HepG2 (cell line): ENCODE data around the gene SCUBE1. TPM values are rescaled to one million over a fixed set of nuclear protein-coding genes. Genes with fewer than 3 reads are reported as not detected.

Experiments used
- ATAC-seq: fragments of 200-7000 bp; cut with Tn5 transposase; 3 replicates; pipeline ENCODE4 v1.9.1; 2020; ENCODE audit warnings: mild to moderate bottlenecking, moderate library complexity
- BruUV-seq: library from RNA; stranded (reverse); fragments of 400-500 nt; replicated peaks from 2 replicates; lab custom pipeline; 2021; lab: Mats Ljungman, UMichigan
- CTCF ChIA-PET: fragments of 300-600 bp; formaldehyde crosslinking; extraction: SDS; loops from one replicate; lab custom pipeline; 2021; ENCODE audit warnings: low total read pairs, inconsistent platforms, low intra/inter-chr PET ratio; lab: Yijun Ruan, JAX
- POLR2A ChIA-PET: fragments of 350-600 bp; sonication (Branson Sonifier 250); formaldehyde crosslinking; loops from one replicate; lab custom pipeline; 2020; ENCODE audit warnings: antibody characterized with exemption, inconsistent platforms; lab: Yijun Ruan, JAX
- DNase-seq: peaks from one replicate; pipeline ENCODE4 v3.0.0-alpha.2; 2015; ENCODE audit warnings: low spot score
- FAIRE-seq: peaks from 3 replicates; lab custom pipeline; 2011; peaks lifted over from hg19 to GRCh38; lab: Jason Lieb, UNC
- H2AFZ ChIP-seq: one replicate; pipeline ENCODE4 v1.6.1; 2011; ENCODE audit warnings: low read length, inconsistent platforms
- H3K27ac ChIP-seq: fragments of 300-600 bp; 3 replicates; pipeline ENCODE4 v1.8.0; 2011; ENCODE audit warnings: mixed run types, mild to moderate bottlenecking, mixed read lengths, low read length, inconsistent platforms; ENCODE audit not compliant: insufficient read depth; ENCODE audit errors: extremely low read length
- H3K27me3 ChIP-seq, 2 experiments: fragments of 200-600 bp in 1 of 2; 2 replicates in 1 of 2; 3 replicates in 1 of 2; pipeline versions ENCODE4 v1.6.0 to v1.8.0; 2011; ENCODE audit warnings: low read length in 2 of 2, mild to moderate bottlenecking in 2 of 2, moderate library complexity in 2 of 2, inconsistent platforms in 1 of 2; ENCODE audit not compliant: insufficient read depth in 2 of 2, control insufficient read depth in 1 of 2
- H3K36me3 ChIP-seq, 2 experiments: fragments of 200-600 bp in 1 of 2; replicated peaks in 1 of 2; 2 replicates in 1 of 2; 3 replicates in 1 of 2; pipeline versions ENCODE4 v1.5.1 to v1.8.0; 2011; ENCODE audit warnings: low read length in 2 of 2, inconsistent platforms in 1 of 2; ENCODE audit not compliant: insufficient read depth in 2 of 2, control insufficient read depth in 1 of 2
- H3K4me1 ChIP-seq: 2 replicates; pipeline ENCODE4 v1.5.1; 2012; ENCODE audit warnings: low read length, inconsistent platforms; ENCODE audit not compliant: insufficient read depth
- H3K4me2 ChIP-seq: 2 replicates; pipeline ENCODE4 v1.6.0; 2011; ENCODE audit warnings: low read depth, low read length, inconsistent platforms
- H3K4me3 ChIP-seq, 3 experiments: fragments of 200-600 bp in 1 of 3; sonication (generic), shearing (Covaris generic) in 1 of 3; replicated peaks in 1 of 3; 2 replicates each; pipeline ENCODE4 v1.5.1; 2011 to 2016; ENCODE audit warnings: low read length in 3 of 3, inconsistent platforms in 2 of 3, low read depth in 2 of 3, mild to moderate bottlenecking in 2 of 3, control low read depth in 1 of 3, mixed read lengths in 1 of 3; ENCODE audit not compliant: insufficient read depth in 1 of 3
- H3K79me2 ChIP-seq: one replicate; pipeline ENCODE4 v1.6.1; 2011; ENCODE audit warnings: low read length, inconsistent platforms; ENCODE audit not compliant: insufficient read depth
- H3K9ac ChIP-seq: 2 replicates; pipeline ENCODE4 v1.6.0; 2011; ENCODE audit warnings: mild to moderate bottlenecking, low read depth, low read length, inconsistent platforms; ENCODE audit not compliant: insufficient read depth
- H3K9me3 ChIP-seq: 2 replicates; pipeline ENCODE4 v1.5.1; 2012; ENCODE audit warnings: mild to moderate bottlenecking, low read length
- H4K20me1 ChIP-seq: 2 replicates; pipeline ENCODE4 v1.6.0; 2011; ENCODE audit warnings: inconsistent platforms, mild to moderate bottlenecking, low read length, moderate library complexity; ENCODE audit not compliant: insufficient read depth
- TCF7 ChIP-seq: sonication (generic); IDR thresholded peaks from 2 replicates; pipeline ENCODE4 v1.6.1; 2016; ENCODE audit warnings: antibody characterized with exemption, low read depth
- ZEB1 ChIP-seq: IDR thresholded peaks from 2 replicates; pipeline ENCODE4 v1.6.1; 2012; ENCODE audit warnings: mild to moderate bottlenecking, low read depth, inconsistent platforms; ENCODE audit not compliant: insufficient replicate concordance
- ZKSCAN5 ChIP-seq: sonication (generic); formaldehyde crosslinking; IDR thresholded peaks from 2 replicates; pipeline ENCODE4 v1.5.1; 2020; ENCODE audit warnings: mild to moderate bottlenecking, missing genetic modification reagents
- ZNF225 ChIP-seq: sonication (generic); formaldehyde crosslinking; IDR thresholded peaks from 2 replicates; pipeline ENCODE4 v1.4.0; 2020; ENCODE audit warnings: mild to moderate bottlenecking, missing genetic modification reagents
- WGBS: methylation state at CpG from one replicate; pipeline ENCODE4 v1.1.6; 2017; ENCODE audit warnings: low lambda C conversion rate; 5-methylcytosine and 5-hydroxymethylcytosine counted together
- in situ Hi-C: cut with HindIII; loops from 2 replicates; pipeline ENCODE4 v1.10.0; 2017; ENCODE audit warnings: low pct_unique_long_range_greater_than_20kb; ENCODE audit not compliant: extremely low pct_ligation_motif_present
- intact Hi-C: fragments of 100-400 bp; cut with micrococcal nuclease; formaldehyde crosslinking; loops from one replicate; pipeline ENCODE4 v1.10.0; 2022; ENCODE audit not compliant: unreplicated experiment
- polyA plus RNA-seq, 8 experiments: library from polyadenylated mRNA; depleted of rRNA in 3 of 8; stranded (reverse) in 7 of 8; unstranded in 1 of 8; fragments of >200 nt; fragmentation: Illumina TruSeq in 4 of 8; extraction: Trizol in 4 of 8; gene quantifications; 2 replicates each; pipeline versions ENCODE4 v1.2.1 to v1.2.3, GENCODE V29; 2011 to 2016; ENCODE audit warnings: low read depth in 4 of 8, missing spikeins in 1 of 8, mixed read lengths in 1 of 8; ENCODE audit not compliant: insufficient read depth in 1 of 8
- total RNA-seq, 5 experiments: library from RNA; depleted of rRNA; stranded (reverse); fragments of >200 nt; fragmentation: Illumina TruSeq; extraction: Trizol; gene quantifications; 2 replicates each; pipeline ENCODE4 v1.2.3, GENCODE V29; 2016; ENCODE audit warnings: low read depth in 1 of 5
- TF ChIP-seq, protein P1 (sequence below): sonication (generic); formaldehyde crosslinking; IDR thresholded peaks from 2 replicates; pipeline ENCODE4 v1.5.1; 2020; ENCODE audit warnings: mild to moderate bottlenecking, missing genetic modification reagents, borderline replicate concordance
- TF ChIP-seq, protein P2 (sequence below): sonication (generic); formaldehyde crosslinking; IDR thresholded peaks from 2 replicates; pipeline ENCODE4 v1.5.0; 2020; ENCODE audit warnings: missing genetic modification reagents

The SCUBE1 gene
- total and polyA plus RNA-seq, 2 of the 13 experiments (the other 11 are each of a cell fraction or from before 2014, with no cell fraction given), result under 0.01 to 0.05 TPM

DNA sequence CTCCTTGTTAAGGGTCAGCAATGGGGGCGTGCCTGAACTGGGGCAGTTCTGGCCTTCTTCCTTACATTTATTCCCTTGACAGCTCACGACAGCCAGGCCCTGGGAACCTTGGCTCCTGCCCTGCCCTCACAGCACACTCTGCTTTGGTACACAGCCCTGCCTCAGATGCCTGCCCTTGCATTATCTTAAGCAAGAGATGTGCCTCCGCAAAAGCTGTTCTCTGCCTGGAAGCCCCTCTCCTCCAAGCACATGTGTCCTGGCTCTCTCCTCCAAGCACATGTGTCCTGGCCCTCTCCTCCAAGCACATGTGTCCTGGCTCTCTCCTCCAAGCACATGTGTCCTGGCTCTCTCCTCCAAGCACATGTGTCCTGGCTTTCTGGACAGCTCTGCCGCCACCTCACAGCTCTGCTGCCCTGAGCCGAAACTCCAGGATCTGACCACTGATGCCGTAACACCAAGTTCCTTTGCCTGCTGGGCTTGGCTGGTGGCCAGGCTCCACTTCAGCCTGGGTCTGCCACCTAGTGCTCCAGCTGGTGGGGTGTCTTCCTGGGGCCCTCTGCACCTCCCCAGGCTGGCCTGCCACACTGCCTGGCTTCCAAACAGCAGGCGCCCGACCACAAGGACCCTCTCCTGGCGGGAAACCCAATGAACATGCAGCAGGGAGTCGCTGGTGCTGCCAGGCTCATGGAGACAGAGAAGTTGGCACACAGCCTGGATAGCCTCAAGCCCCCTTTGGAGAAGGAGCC, 53.0 kb downstream of the SCUBE1 start (continued):
- TF ChIP-seq, protein P1, sequence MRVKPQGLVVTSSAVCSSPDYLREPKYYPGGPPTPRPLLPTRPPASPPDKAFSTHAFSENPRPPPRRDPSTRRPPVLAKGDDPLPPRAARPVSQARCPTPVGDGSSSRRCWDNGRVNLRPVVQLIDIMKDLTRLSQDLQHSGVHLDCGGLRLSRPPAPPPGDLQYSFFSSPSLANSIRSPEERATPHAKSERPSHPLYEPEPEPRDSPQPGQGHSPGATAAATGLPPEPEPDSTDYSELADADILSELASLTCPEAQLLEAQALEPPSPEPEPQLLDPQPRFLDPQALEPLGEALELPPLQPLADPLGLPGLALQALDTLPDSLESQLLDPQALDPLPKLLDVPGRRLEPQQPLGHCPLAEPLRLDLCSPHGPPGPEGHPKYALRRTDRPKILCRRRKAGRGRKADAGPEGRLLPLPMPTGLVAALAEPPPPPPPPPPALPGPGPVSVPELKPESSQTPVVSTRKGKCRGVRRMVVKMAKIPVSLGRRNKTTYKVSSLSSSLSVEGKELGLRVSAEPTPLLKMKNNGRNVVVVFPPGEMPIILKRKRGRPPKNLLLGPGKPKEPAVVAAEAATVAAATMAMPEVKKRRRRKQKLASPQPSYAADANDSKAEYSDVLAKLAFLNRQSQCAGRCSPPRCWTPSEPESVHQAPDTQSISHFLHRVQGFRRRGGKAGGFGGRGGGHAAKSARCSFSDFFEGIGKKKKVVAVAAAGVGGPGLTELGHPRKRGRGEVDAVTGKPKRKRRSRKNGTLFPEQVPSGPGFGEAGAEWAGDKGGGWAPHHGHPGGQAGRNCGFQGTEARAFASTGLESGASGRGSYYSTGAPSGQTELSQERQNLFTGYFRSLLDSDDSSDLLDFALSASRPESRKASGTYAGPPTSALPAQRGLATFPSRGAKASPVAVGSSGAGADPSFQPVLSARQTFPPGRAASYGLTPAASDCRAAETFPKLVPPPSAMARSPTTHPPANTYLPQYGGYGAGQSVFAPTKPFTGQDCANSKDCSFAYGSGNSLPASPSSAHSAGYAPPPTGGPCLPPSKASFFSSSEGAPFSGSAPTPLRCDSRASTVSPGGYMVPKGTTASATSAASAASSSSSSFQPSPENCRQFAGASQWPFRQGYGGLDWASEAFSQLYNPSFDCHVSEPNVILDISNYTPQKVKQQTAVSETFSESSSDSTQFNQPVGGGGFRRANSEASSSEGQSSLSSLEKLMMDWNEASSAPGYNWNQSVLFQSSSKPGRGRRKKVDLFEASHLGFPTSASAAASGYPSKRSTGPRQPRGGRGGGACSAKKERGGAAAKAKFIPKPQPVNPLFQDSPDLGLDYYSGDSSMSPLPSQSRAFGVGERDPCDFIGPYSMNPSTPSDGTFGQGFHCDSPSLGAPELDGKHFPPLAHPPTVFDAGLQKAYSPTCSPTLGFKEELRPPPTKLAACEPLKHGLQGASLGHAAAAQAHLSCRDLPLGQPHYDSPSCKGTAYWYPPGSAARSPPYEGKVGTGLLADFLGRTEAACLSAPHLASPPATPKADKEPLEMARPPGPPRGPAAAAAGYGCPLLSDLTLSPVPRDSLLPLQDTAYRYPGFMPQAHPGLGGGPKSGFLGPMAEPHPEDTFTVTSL (CRISPR knock-in tag), result no peak
- TF ChIP-seq ZEB1 (no peak), TCF7 (no peak), ZNF225 (CRISPR knock-in tag) (no peak)

DNA sequence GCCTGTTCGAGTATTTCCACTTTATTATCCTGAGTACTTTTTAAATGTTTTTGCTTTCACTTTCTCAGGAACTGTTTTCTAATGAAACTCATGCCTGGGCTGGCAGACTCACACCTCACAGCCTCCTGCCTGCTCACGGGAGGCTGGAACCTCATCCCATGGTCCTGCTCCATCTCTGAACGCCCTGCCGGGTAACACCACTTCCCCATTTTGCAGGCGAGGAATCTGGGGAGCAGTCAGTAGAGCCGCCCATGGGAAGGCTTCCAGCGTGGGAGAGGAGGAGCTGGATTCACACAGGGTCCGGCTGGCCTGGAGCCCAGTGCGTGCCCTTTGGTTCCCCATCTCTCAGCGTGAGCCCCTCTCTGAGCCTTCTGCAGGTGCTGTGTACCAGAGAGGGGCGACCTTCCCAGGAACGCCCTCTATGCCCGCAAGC, 53.6 kb downstream of the SCUBE1 start:
- TF ChIP-seq, protein P2, sequence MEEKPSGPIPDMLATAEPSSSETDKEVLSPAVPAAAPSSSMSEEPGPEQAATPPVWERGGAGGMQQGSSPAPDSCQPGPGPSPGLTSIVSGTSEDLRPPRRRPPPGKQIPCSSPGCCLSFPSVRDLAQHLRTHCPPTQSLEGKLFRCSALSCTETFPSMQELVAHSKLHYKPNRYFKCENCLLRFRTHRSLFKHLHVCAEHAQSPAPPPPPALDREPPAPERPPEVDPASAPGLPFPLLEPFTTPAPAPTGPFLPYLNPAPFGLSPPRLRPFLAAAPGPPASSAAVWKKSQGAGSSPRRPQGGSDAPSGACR, result no peak
- no peak for TF ChIP-seq ZKSCAN5 (CRISPR knock-in tag)
- BruUV-seq, result no TSS peak
- under 1% methylated on average over 10 of the region's 13 CpGs for whole genome bisulfite sequencing
- FAIRE-seq (no peak), ATAC-seq (no peak), DNase-seq (no peak)
- Histone ChIP-seq H3K27ac (no peak overlapping the region), H3K4me2 (peak overlapping the region; percentile 61), H3K4me3 (peak overlapping the region in 1 of 3 experiments; percentile 46; a peak in 1 of 6 replicates), H2AFZ (no peak overlapping the region), H3K27me3 (peaks cover 13 to 77% of the 10 kb centered on the region in 2 experiments), H3K79me2 (no peaks in the 10 kb centered on the region), H3K9ac (no peak overlapping the region; the same call in 1 of the 2 replicates), H4K20me1 (no peaks in the 10 kb centered on the region; the same call in 1 of the 2 replicates), H3K36me3 (no peaks in the 10 kb centered on the region), H3K9me3 (no peaks in the 10 kb centered on the region), H3K4me1 (peaks cover 30% of the 10 kb centered on the region)
- in situ Hi-C loops (no loop called here), intact Hi-C loops (no loop called here)
- ChIA-PET POLR2A (no interaction called here), CTCF (no interaction called here)
